ENCODE measurements around the gene VIPR2.

DNA sequence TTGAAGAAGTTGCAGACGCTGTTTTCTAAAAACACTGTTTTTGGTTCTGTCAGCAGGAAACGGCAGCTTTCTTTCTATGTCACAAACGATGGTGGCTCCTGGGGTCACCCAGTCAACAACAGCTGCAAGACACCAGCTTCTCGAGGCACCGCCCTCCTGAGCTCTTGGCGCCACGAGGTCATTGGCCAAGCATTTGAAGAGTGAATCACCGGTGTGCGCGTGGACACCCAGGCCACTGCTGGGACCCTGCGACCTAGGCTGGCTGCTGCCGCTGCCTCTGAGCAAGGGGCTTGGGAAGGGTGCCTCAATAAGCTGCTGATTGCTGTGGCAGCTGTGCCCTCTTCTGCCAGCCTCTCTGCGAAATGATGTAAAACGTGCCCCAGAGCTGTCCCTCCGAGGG lies 22.5 kb upstream of the VIPR2 start:
- TF ChIP-seq, protein P1, sequence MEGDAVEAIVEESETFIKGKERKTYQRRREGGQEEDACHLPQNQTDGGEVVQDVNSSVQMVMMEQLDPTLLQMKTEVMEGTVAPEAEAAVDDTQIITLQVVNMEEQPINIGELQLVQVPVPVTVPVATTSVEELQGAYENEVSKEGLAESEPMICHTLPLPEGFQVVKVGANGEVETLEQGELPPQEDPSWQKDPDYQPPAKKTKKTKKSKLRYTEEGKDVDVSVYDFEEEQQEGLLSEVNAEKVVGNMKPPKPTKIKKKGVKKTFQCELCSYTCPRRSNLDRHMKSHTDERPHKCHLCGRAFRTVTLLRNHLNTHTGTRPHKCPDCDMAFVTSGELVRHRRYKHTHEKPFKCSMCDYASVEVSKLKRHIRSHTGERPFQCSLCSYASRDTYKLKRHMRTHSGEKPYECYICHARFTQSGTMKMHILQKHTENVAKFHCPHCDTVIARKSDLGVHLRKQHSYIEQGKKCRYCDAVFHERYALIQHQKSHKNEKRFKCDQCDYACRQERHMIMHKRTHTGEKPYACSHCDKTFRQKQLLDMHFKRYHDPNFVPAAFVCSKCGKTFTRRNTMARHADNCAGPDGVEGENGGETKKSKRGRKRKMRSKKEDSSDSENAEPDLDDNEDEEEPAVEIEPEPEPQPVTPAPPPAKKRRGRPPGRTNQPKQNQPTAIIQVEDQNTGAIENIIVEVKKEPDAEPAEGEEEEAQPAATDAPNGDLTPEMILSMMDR (IDR thresholded peaks at IDR 0.05), result no peak
- no peak for TF ChIP-seq POLR2A (IDR thresholded peaks at IDR 0.05)
